Testis (tissue), 3 donors: Measurements from ENCODE around the gene HES2. TPM values are rescaled to one million over a fixed set of nuclear protein-coding genes. Genes with fewer than 3 reads are reported as not detected.

Experiments
- DNase-seq: peaks from one replicate; pipeline ENCODE4 v3.0.0-alpha.2; 2019
- H3K27ac ChIP-seq, 2 donors: fragments of 200-600 bp; sonication (generic); one replicate each; pipeline ENCODE4 v1.5.1; 2019
- H3K27me3 ChIP-seq: fragments of 200-600 bp; sonication (generic); one replicate; pipeline ENCODE4 v1.5.1; 2019
- H3K36me3 ChIP-seq: fragments of 200-600 bp; sonication (generic); one replicate; pipeline ENCODE4 v1.5.1; 2017; ENCODE audit warnings: low read depth; ENCODE audit errors: missing control alignments
- H3K4me1 ChIP-seq: fragments of 200-600 bp; sonication (generic); one replicate; pipeline ENCODE4 v1.5.1; 2019
- H3K4me3 ChIP-seq, 2 donors: fragments of 200-600 bp; sonication (generic); one replicate each; pipeline ENCODE4 v1.5.1; 2017 to 2019
- H3K9me3 ChIP-seq: fragments of 200-600 bp; sonication (generic); one replicate; pipeline ENCODE4 v1.5.1; 2017
- CTCF ChIP-seq, 3 experiments: fragments of 450-650 bp in 2 of 3; fragments of 200-600 bp in 1 of 3; sonication (generic) in 1 of 3; IDR thresholded peaks; one replicate each; pipeline ENCODE4 v1.5.1; 2016 to 2019; ENCODE audit warnings: antibody characterized with exemption in 3 of 3, mild to moderate bottlenecking in 2 of 3, moderate library complexity in 1 of 3
- POLR2A ChIP-seq: fragments of 450-650 bp; IDR thresholded peaks from one replicate; pipeline ENCODE4 v1.6.1; 2017; ENCODE audit warnings: antibody characterized with exemption, mild to moderate bottlenecking, moderate library complexity
- WGBS, 2 donors: methylation state at CpG; one replicate each; pipeline ENCODE4 v1.1.5; 2018; 5-methylcytosine and 5-hydroxymethylcytosine counted together
- intact Hi-C: fragments of 100-400 bp; cut with DNase I; formaldehyde crosslinking; loops from one replicate; pipeline ENCODE4 v1.15.1; 2023; ENCODE audit warnings: low total_unique reads
- polyA plus RNA-seq: library from polyadenylated mRNA; stranded (reverse); fragments of 350-450 nt; fragmentation: Illumina TruSeq; extraction: RNeasy Lipid Tissue Mini Kit (QIAGEN cat#74804); gene quantifications from one replicate; pipeline ENCODE4 v1.2.3, GENCODE V29; 2014; ENCODE audit warnings: low read depth, low replicate concordance; ENCODE audit not compliant: insufficient read depth
- total RNA-seq, 2 donors: library from RNA; depleted of rRNA; stranded (reverse); fragments of >200 nt; gene quantifications; one replicate each; pipeline ENCODE4 v1.2.3, GENCODE V29; 2016

HES2 gene
- total and polyA plus RNA-seq, 3 donors from 2014 or later, result 2.4 to 5.0 (median 2.6) TPM

DNA sequence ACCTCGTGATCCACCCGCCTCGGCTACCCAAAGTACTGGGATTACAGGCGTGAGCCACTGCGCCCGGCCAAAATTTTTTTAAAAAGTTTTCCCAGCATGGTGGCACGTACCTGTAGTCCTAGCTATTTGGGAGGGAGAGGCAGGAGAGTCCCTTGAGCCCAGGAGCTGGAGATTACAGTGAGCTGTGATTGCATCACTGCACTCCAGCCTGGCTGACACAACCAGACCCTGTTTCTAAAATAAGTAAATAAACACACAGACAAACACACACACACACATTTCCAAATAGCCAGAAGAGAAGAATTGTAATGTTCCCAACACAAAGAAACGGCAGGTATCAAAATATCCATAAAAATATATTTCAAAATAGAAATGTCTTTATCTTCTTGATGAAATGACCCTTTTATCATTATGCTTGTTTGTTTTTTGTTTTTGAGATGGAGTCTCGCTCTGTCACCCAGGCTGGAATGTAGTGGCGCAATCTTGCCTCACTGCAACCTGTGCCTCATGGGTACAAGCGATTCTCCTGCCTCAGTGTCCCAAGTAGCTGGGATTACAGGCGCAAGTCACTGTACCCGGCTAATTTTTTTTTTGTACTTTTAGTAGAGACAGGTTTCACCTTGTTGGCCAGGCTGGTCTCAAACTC, 9.3 kb downstream of the HES2 start:
- TF ChIP-seq POLR2A (no peak), CTCF (IDR thresholded peaks at IDR 0.05) (no peak)
- intact Hi-C loops, result no loop called here

DNA sequence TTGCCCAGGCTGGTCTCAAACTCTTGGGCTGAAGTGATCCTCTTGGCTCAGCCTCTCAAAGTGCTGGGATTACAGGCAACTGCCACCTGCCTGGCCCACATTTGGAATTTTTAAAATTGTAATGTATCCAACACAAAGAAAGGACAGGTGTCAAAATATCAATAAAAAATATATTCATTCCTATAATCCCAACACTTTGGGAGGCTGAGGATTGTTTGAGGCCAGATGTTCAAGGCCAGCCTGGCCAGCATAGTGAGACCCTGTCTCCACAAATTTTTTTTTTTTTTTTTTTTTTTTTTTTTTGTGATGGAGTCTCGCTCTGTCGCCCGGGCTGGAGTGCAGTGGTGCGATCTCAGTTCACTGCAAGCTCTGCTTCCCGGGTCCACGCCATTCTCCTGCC, 10.0 kb downstream of the HES2 start:
- intact Hi-C loops, result loop anchor here (10.0 kb wide), 1 partner anchor 165 kb away; the partner anchor contains the start of gene HES3
- no peak for TF ChIP-seq POLR2A
- no peak for TF ChIP-seq CTCF (IDR thresholded peaks at IDR 0.05)
- H3K27ac ChIP-seq, result no peak overlapping the region
- no peaks in the 10 kb centered on the region for H3K4me1 ChIP-seq
- DNase-seq, result no peak
- no peaks in the 10 kb centered on the region for H3K9me3 ChIP-seq
- whole genome bisulfite sequencing, 2 donors, result 89% methylated on average over 6 of the region's 6 CpGs
- no peaks in the 10 kb centered on the region for H3K27me3 ChIP-seq
- no peak overlapping the region for H3K4me3 ChIP-seq
- H3K36me3 ChIP-seq, result no peaks in the 10 kb centered on the region

More for the DNA sequence above, 9.3 kb downstream of the HES2 start:
- Histone ChIP-seq H3K27ac (no peak overlapping the region), H3K9me3 (no peaks in the 10 kb centered on the region), H3K4me1 (no peaks in the 10 kb centered on the region), H3K4me3 (no peak overlapping the region), H3K27me3 (no peaks in the 10 kb centered on the region), H3K36me3 (no peaks in the 10 kb centered on the region)
- 90 to 92% methylated on average over 13 of the region's 13 CpGs for WGBS, 2 donors
- no peak for DNase-seq

GRCh38 chr1:6409053-6409452, 10.7 kb downstream of the HES2 start:
- H3K9me3 ChIP-seq, result no peaks in the 10 kb centered on the region
- WGBS, 2 donors, result 89% methylated on average over 4 of the region's 4 CpGs
- no peaks in the 10 kb centered on the region for H3K4me1 ChIP-seq
- no peak for DNase-seq
- H3K4me3 ChIP-seq, result no peak overlapping the region
- H3K27me3 ChIP-seq, result no peaks in the 10 kb centered on the region
- H3K36me3 ChIP-seq, result no peaks in the 10 kb centered on the region
- TF ChIP-seq POLR2A (no peak), CTCF (IDR thresholded peaks at IDR 0.05) (no peak)
- intact Hi-C loops, result loop anchor here (10.0 kb wide), 1 partner anchor 164 kb away; the partner anchor contains the start of gene HES3
- no peak overlapping the region for H3K27ac ChIP-seq

- H3K4me3 ChIP-seq, result no peak overlapping the region
- WGBS, 2 donors, result 88 to 90% methylated on average over 6 of the region's 6 CpGs
- H3K27ac ChIP-seq, result no peak overlapping the region
- H3K36me3 ChIP-seq, result no peaks in the 10 kb centered on the region
- no peaks in the 10 kb centered on the region for H3K9me3 ChIP-seq
- intact Hi-C loops, result loop anchor here (10.0 kb wide), 1 partner anchor 163 kb away; the partner anchor contains the start of gene HES3
- no peak for DNase-seq
- no peak for TF ChIP-seq CTCF (IDR thresholded peaks at IDR 0.05)
- no peak for TF ChIP-seq POLR2A
- H3K4me1 ChIP-seq, result no peaks in the 10 kb centered on the region
- H3K27me3 ChIP-seq, result no peaks in the 10 kb centered on the region
Measured at GRCh38 chr1:6408023-6408422, 11.7 kb downstream of the HES2 start.

DNA sequence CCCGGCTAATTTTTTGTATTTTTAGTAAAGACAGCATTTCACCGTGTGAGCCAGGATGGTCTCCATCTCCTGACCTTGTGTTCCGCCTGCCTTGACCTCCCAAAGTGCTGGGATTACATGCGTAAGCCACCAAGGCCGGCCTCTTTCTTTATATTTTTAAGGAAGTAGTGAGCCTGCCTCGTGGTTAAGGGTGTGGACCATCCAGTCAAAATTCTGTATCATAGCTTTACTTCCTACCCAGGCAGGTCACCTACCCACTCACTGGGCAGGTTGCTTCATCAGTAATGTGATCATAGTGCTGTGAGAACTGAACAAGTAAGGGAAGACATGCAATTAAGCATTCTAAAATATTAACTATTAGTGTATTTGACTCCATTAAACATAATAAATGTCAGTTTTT, 18.0 kb downstream of the HES2 start:
- Histone ChIP-seq H3K4me3 (no peak overlapping the region), H3K27ac (no peak overlapping the region), H3K9me3 (no peaks in the 10 kb centered on the region), H3K36me3 (no peaks in the 10 kb centered on the region), H3K27me3 (no peaks in the 10 kb centered on the region), H3K4me1 (no peaks in the 10 kb centered on the region)
- TF ChIP-seq CTCF (IDR thresholded peaks at IDR 0.05), result no peak
- TF ChIP-seq POLR2A, result no peak
- no peak for DNase-seq
- intact Hi-C loops, result loop anchor here (10.0 kb wide), 1 partner anchor 157 kb away; the partner anchor contains the start of gene HES3
- 64 to 66% methylated on average over 6 of the region's 6 CpGs for WGBS, 2 donors
